IPS-15b (cell line): ENCODE measurements around the gene A3GALT2.
"Not testable (repeated sequence)": the region's sequence is repeated elsewhere in the genome, so short reads cannot be mapped to it uniquely, and the experiment has no call there.

ENCODE experiments used
- H3K27me3 ChIP-seq: one replicate; pipeline ENCODE4 v1.6.1; 2013; ENCODE audit warnings: low read length; ENCODE audit not compliant: control insufficient read depth, insufficient read depth
- H3K36me3 ChIP-seq: one replicate; pipeline ENCODE4 v1.6.1; 2013; ENCODE audit warnings: low read length; ENCODE audit not compliant: control insufficient read depth, insufficient read depth
- H3K4me1 ChIP-seq: one replicate; pipeline ENCODE4 v1.6.1; 2013; ENCODE audit warnings: mild to moderate bottlenecking, low read length; ENCODE audit not compliant: control insufficient read depth, insufficient read depth
- H3K4me3 ChIP-seq: one replicate; pipeline ENCODE4 v1.5.1; 2013; ENCODE audit warnings: low read depth, low read length
- H3K9ac ChIP-seq: one replicate; pipeline ENCODE4 v1.6.1; 2013; ENCODE audit warnings: low read depth, mild to moderate bottlenecking, low read length
- H3K9me3 ChIP-seq: one replicate; pipeline ENCODE4 v1.6.1; 2013; ENCODE audit warnings: mild to moderate bottlenecking, low read length; ENCODE audit not compliant: control insufficient read depth, insufficient read depth

Gene A3GALT2

GRCh38 chr1:33319949-33320618 lies 814 bp downstream of the A3GALT2 start:
- no peaks in the 10 kb centered on the region for H3K9me3 ChIP-seq
- H3K27me3 ChIP-seq, result no peaks in the 10 kb centered on the region
- H3K4me1 ChIP-seq, result no peaks in the 10 kb centered on the region
- peaks cover under 1% of the 10 kb centered on the region for H3K36me3 ChIP-seq
- H3K9ac ChIP-seq, result no peak overlapping the region
- no peak overlapping the region for H3K4me3 ChIP-seq

GRCh38 chr1:33319186-33319948 lies 1.5 kb downstream of the A3GALT2 start:
- Histone ChIP-seq H3K9ac (no peak overlapping the region), H3K4me3 (no peak overlapping the region)

GRCh38 chr1:33317946-33318345 lies 3.0 kb downstream of the A3GALT2 start:
- Histone ChIP-seq H3K27me3 (no peaks in the 10 kb centered on the region), H3K9me3 (no peaks in the 10 kb centered on the region), H3K9ac (no peak overlapping the region), H3K4me1 (no peaks in the 10 kb centered on the region), H3K4me3 (no peak overlapping the region), H3K36me3 (no peaks in the 10 kb centered on the region)

More at GRCh38 chr1:33319186-33319948, 1.5 kb downstream of the A3GALT2 start:
- Histone ChIP-seq H3K27me3 (no peaks in the 10 kb centered on the region), H3K4me1 (no peaks in the 10 kb centered on the region), H3K9me3 (no peaks in the 10 kb centered on the region), H3K36me3 (no peaks in the 10 kb centered on the region)

- no peak overlapping the region for H3K9ac ChIP-seq
- no peaks in the 10 kb centered on the region for H3K27me3 ChIP-seq
Observed at GRCh38 chr1:33317354-33317753, 3.5 kb downstream of the A3GALT2 start.

DNA sequence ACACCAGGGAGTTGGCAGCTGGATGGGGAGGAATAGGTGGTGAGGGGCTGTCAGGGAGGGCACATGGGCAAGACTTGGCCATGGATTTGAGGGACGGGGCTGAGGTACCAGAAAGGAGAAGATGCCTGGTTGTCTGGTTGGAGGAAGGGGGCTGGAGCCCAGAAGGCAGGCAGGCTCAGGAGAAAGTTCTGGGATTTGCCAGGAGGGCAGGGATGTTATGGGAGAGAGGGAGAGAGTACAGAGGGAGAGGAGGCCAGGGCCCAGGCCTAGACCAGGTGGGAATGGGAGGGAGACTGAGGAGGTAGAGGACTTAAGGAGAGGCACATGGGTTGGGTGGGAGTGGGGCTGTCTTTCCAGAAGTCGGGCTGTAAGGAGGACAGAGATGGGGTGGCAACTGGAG lies 4.3 kb downstream of the A3GALT2 start:
- Histone ChIP-seq H3K4me1 (no peaks in the 10 kb centered on the region), H3K27me3 (no peaks in the 10 kb centered on the region), H3K4me3 (no peak overlapping the region), H3K9ac (no peak overlapping the region), H3K9me3 (no peaks in the 10 kb centered on the region), H3K36me3 (no peaks in the 10 kb centered on the region)

More at GRCh38 chr1:33317354-33317753, 3.5 kb downstream of the A3GALT2 start:
- H3K36me3 ChIP-seq, result no peaks in the 10 kb centered on the region
- no peak overlapping the region for H3K4me3 ChIP-seq
- no peaks in the 10 kb centered on the region for H3K9me3 ChIP-seq
- H3K4me1 ChIP-seq, result no peaks in the 10 kb centered on the region

- H3K4me1 ChIP-seq, result no peaks in the 10 kb centered on the region
- H3K36me3 ChIP-seq, result no peaks in the 10 kb centered on the region
- no peaks in the 10 kb centered on the region for H3K9me3 ChIP-seq
- H3K9ac ChIP-seq, result no peak overlapping the region
- H3K27me3 ChIP-seq, result no peaks in the 10 kb centered on the region
- H3K4me3 ChIP-seq, result no peak overlapping the region
Observed at GRCh38 chr1:33314416-33314815, 6.5 kb downstream of the A3GALT2 start.

DNA sequence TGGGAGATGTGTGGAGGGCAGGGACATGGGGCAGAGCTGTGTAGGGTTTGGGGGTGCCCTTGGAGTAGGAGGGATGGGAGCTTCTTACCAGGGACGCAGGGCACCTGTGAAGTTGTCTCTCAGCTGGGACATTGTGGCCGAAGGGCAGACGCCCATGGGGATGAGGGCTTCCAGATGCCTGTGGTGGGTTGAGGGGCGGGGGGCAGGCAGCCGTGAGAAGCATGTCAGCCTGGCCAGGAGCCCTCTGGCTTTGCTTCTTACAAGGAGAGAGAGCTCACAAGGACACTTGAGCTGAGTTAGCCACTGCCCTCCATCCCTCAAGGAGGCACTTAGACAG lies 8.5 kb downstream of the A3GALT2 start:
- H3K36me3 ChIP-seq, result no peaks in the 10 kb centered on the region
- H3K9ac ChIP-seq, result no peak overlapping the region
- no peak overlapping the region for H3K4me3 ChIP-seq
- H3K9me3 ChIP-seq, result no peaks in the 10 kb centered on the region
- no peaks in the 10 kb centered on the region for H3K27me3 ChIP-seq
- no peaks in the 10 kb centered on the region for H3K4me1 ChIP-seq

DNA sequence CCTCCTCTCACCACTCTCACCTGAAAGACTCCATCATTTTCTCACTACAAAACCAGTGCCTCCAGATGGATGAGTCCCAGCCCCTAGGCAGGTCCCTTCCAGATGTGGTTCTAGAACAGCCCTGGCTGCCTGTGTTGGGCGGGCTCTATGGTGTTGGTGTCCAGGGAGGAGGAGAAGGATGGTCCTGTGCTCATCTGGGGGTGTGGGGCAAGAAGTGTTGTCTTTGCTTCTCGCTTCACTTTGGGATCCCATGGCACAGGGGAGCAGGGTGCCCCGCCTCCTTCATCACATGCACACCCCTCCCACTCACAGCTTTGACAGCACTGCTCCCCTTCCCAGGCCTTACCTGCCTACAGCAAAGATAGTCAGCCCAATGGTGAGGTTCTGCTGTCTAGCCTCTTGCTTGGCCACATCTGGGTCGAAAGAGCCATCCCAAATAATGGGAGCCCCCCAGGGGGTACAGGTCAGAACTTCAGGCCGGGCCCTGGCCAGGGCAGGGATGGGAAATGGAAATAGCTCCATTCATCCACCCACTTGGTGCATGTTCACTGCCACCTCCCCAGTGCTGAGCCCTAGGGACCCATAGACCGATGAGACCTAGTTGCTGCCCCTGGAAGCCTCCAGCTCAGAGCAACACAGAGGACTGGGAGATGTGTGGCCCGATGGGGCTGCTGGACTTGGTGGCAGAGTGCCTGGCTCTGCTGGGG lies 9.0 kb downstream of the A3GALT2 start:
- Histone ChIP-seq H3K9me3 (no peaks in the 10 kb centered on the region), H3K4me3 (no peak overlapping the region), H3K36me3 (no peaks in the 10 kb centered on the region), H3K9ac (no peak overlapping the region), H3K4me1 (no peaks in the 10 kb centered on the region), H3K27me3 (peaks cover 4% of the 10 kb centered on the region)

DNA sequence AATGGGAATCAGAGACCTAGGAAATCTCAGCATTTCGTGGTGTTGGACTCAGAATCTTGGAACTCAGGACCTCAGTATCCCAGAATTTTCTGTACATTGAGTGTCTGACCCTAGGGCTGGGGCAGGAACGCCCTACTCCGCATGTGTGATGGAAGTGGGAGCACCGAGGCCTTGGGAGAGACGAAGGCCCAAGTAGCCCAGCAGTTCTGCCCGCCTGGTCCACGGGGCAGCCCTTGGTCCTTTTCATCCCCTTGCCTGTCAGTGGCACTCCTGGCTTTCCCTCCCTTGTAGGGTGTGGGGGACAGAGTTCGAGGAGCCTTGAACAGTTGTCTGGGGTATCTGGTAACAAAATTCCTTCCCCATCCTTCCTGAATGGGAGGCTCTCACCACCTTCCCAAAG lies 10.2 kb downstream of the A3GALT2 start:
- H3K9ac ChIP-seq, result no peak overlapping the region
- H3K4me3 ChIP-seq, result no peak overlapping the region
- no peaks in the 10 kb centered on the region for H3K9me3 ChIP-seq
- no peaks in the 10 kb centered on the region for H3K36me3 ChIP-seq
- peaks cover 2% of the 10 kb centered on the region for H3K4me1 ChIP-seq
- peaks cover 15% of the 10 kb centered on the region for H3K27me3 ChIP-seq

- H3K4me3 ChIP-seq, H3K4me1 ChIP-seq, H3K9ac ChIP-seq, H3K9me3 ChIP-seq, H3K36me3 ChIP-seq: not testable (repeated sequence)
- peaks cover 25% of the 10 kb centered on the region for H3K27me3 ChIP-seq
Observed at GRCh38 chr1:33309351-33309750, 11.5 kb downstream of the A3GALT2 start.

GRCh38 chr1:33307494-33307864 lies 13.4 kb downstream of the A3GALT2 start:
- Histone ChIP-seq H3K36me3 (no peaks in the 10 kb centered on the region), H3K9ac (no peak overlapping the region), H3K4me1 (peaks cover 2% of the 10 kb centered on the region), H3K27me3 (peaks cover 29% of the 10 kb centered on the region), H3K9me3 (no peaks in the 10 kb centered on the region), H3K4me3 (no peak overlapping the region)
